ENCODE measurements around the gene UQCR11. TPM values are rescaled to one million over a fixed set of nuclear protein-coding genes. Genes with fewer than 3 reads are reported as not detected.

The UQCR11 gene
- polyA plus RNA-seq, 1 donor (not counting 4 experiments of a cell fraction or from before 2014, with no cell fraction given), result 327 TPM

DNA sequence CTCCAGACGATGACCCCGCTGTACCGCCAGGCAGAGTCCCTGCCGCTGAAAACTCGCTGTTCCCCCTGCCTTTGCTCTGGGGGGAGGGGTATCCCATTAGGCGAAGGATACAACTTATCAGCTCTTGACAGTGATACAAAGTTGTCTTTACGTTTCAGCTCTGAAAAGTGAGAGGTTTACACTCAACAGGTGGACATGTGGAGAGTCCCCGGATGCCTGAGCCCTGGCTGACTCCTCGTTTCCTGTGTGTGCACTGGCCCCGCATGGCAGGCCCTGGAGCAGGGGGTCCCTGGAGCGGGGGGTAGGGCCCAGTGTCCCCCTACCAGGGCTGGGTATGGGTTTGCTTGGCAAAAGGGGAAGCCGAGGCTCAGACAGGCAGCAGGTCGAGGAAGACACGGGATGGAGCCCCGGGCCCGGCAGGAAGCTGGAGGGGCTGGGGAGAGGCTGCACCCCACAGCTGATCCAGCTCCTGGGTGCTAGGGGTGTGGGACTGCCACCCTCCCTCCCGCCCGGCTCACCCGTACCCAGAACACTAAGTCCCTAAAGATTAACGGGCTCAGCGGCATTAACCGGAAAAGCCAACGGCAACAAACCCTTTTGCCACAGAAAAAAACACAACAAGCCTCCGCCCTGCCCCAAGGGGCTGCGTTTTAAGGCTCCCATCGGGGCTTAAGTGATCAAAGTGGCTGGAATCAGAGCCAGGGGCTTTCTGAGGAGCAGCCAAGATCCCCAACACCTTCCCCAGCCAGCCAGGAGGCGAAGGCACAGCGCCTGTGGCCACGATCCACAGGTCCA is 41.6 kb upstream of the UQCR11 start:
- DNase-seq (ENCODE audit: low read depth, low spot score) (no peak), FAIRE-seq (no peak)
- H3K27ac ChIP-seq (ENCODE audit: control insufficient read depth, insufficient read depth, low read length), result no peak overlapping the region
- H3K9me3 ChIP-seq (ENCODE audit: control insufficient read depth, low read depth, low read length), result no peaks in the 10 kb centered on the region
- H3K4me2 ChIP-seq (ENCODE audit: control insufficient read depth, extremely low read depth, insufficient read depth, low read depth, low read length), result no peak overlapping the region
- peaks cover 37% of the 10 kb centered on the region for H3K79me2 ChIP-seq (ENCODE audit: control insufficient read depth, insufficient read depth, low read length)
- H3K27me3 ChIP-seq (ENCODE audit: control insufficient read depth, extremely low read depth, insufficient read depth, low read length), result no peaks in the 10 kb centered on the region
- H3K36me3 ChIP-seq (ENCODE audit: control insufficient read depth in 2 of 2, extremely low read depth in 1 of 2, insufficient read depth in 2 of 2, low read length in 2 of 2), result peaks cover 26 to 35% of the 10 kb centered on the region in 2 experiments
- no peaks in the 10 kb centered on the region for H3K9me1 ChIP-seq (ENCODE audit: control insufficient read depth, extremely low read depth, insufficient read depth, low read length)
- TF ChIP-seq EZH2 (IDR thresholded peaks at IDR 0.05; ENCODE audit: low read length) (no peak), CTCF (optimal IDR thresholded peaks at IDR 0.05 in 1 of 3, IDR thresholded peaks at IDR 0.05 in 1 of 3, conservative IDR thresholded peaks at IDR 0.05 in 1 of 3; ENCODE audit: extremely low read depth in 1 of 3, insufficient read depth in 2 of 3, low read length in 3 of 3) (no peak)
- dilution Hi-C loops (cut with MboI; ENCODE audit: extremely low pct_ligation_motif_present, low sequenced_read_pairs), result no loop called here
- no peak overlapping the region for H2AFZ ChIP-seq (ENCODE audit: control insufficient read depth, low read length)
- H3K9ac ChIP-seq (ENCODE audit: control insufficient read depth, extremely low read depth, insufficient read depth, low read length), result no peak overlapping the region
- peaks cover 4% of the 10 kb centered on the region for H3K4me1 ChIP-seq (ENCODE audit: control insufficient read depth, extremely low read depth, insufficient read depth, low read length)
- H3K4me3 ChIP-seq (ENCODE audit: control insufficient read depth in 2 of 3, extremely low read depth in 1 of 3, insufficient read depth in 2 of 3, low read depth in 1 of 3, low read length in 3 of 3), result no peak overlapping the region
- H4K20me1 ChIP-seq (ENCODE audit: control insufficient read depth, extremely low read depth, insufficient read depth, low read length), result no peaks in the 10 kb centered on the region

GRCh38 chr19:1646149-1646548 is 40.9 kb upstream of the UQCR11 start:
- no peak for DNase-seq (ENCODE audit: low read depth, low spot score)
- no peak for TF ChIP-seq EZH2 (IDR thresholded peaks at IDR 0.05; ENCODE audit: low read length)
- TF ChIP-seq CTCF (optimal IDR thresholded peaks at IDR 0.05 in 1 of 3, IDR thresholded peaks at IDR 0.05 in 1 of 3, conservative IDR thresholded peaks at IDR 0.05 in 1 of 3; ENCODE audit: extremely low read depth in 1 of 3, insufficient read depth in 2 of 3, low read length in 3 of 3), result no peak

More at GRCh38 chr19:1646149-1646548, 40.9 kb upstream of the UQCR11 start:
- H3K9ac ChIP-seq (ENCODE audit: control insufficient read depth, extremely low read depth, insufficient read depth, low read length), result no peak overlapping the region
- H3K79me2 ChIP-seq (ENCODE audit: control insufficient read depth, insufficient read depth, low read length), result peaks cover 34% of the 10 kb centered on the region
- peaks cover 4% of the 10 kb centered on the region for H3K4me1 ChIP-seq (ENCODE audit: control insufficient read depth, extremely low read depth, insufficient read depth, low read length)
- H4K20me1 ChIP-seq (ENCODE audit: control insufficient read depth, extremely low read depth, insufficient read depth, low read length), result no peaks in the 10 kb centered on the region
- no peak for FAIRE-seq
- peaks cover 26 to 38% of the 10 kb centered on the region in 2 experiments for H3K36me3 ChIP-seq (ENCODE audit: control insufficient read depth in 2 of 2, extremely low read depth in 1 of 2, insufficient read depth in 2 of 2, low read length in 2 of 2)
- H3K27me3 ChIP-seq (ENCODE audit: control insufficient read depth, extremely low read depth, insufficient read depth, low read length), result no peaks in the 10 kb centered on the region
- no peaks in the 10 kb centered on the region for H3K9me1 ChIP-seq (ENCODE audit: control insufficient read depth, extremely low read depth, insufficient read depth, low read length)
- dilution Hi-C loops (cut with MboI; ENCODE audit: extremely low pct_ligation_motif_present, low sequenced_read_pairs), result no loop called here
- H3K4me3 ChIP-seq (ENCODE audit: control insufficient read depth in 2 of 3, extremely low read depth in 1 of 3, insufficient read depth in 2 of 3, low read depth in 1 of 3, low read length in 3 of 3), result no peak overlapping the region
- H2AFZ ChIP-seq (ENCODE audit: control insufficient read depth, low read length), result no peak overlapping the region
- H3K9me3 ChIP-seq (ENCODE audit: control insufficient read depth, low read depth, low read length), result no peaks in the 10 kb centered on the region
- H3K27ac ChIP-seq (ENCODE audit: control insufficient read depth, insufficient read depth, low read length), result no peak overlapping the region
- no peak overlapping the region for H3K4me2 ChIP-seq (ENCODE audit: control insufficient read depth, extremely low read depth, insufficient read depth, low read depth, low read length)
